Right lobe of liver (tissue), 4 donors: ENCODE data around the gene GDF3.

Experiments used
- CTCF ChIP-seq, 4 donors: fragments of 200-600 bp in 3 of 4; fragments of 450-650 bp in 1 of 4; IDR thresholded peaks; one replicate each; pipeline versions ENCODE4 v1.5.1 to v1.8.0; 2016 to 2022; ENCODE audit warnings: antibody characterized with exemption in 4 of 4, mild to moderate bottlenecking in 2 of 4
- POLR2A ChIP-seq: fragments of 450-650 bp; IDR thresholded peaks from one replicate; pipeline ENCODE4 v1.6.1; 2017; ENCODE audit warnings: antibody characterized with exemption, mild to moderate bottlenecking
- donor health status: DM: no; HTN: no; CAD: no.
- donor health status: DM: no; HTN: no; CAD: no.
- donor health status: DM: no; HTN: yes; CAD: no.

GRCh38 chr12:7679251-7680045 is 16.1 kb downstream of the GDF3 start:
- TF ChIP-seq CTCF (IDR thresholded peaks at IDR 0.05) (no peak), POLR2A (no peak)
